GM12878 (cell line): ENCODE measurements around the gene SCNM1. TPM values are rescaled to one million over a fixed set of nuclear protein-coding genes. Genes with fewer than 3 reads are reported as not detected.
A peak's percentile ranks its signal among the peaks of the same experiment; 100 is the strongest.

Source experiments
- ATF3 ChIP-seq: IDR thresholded peaks from 2 replicates; pipeline ENCODE4 v1.6.1; 2011; ENCODE audit warnings: low read depth, mild to moderate bottlenecking, low read length, moderate library complexity, borderline replicate concordance; ENCODE audit errors: extremely low read depth
- ATF7 ChIP-seq: fragments of 450-650 bp; IDR thresholded peaks from 2 replicates; pipeline ENCODE4 v1.6.1; 2016; ENCODE audit warnings: low read depth, mild to moderate bottlenecking
- BACH1 ChIP-seq: fragments of 450-650 bp; IDR thresholded peaks from 2 replicates; pipeline ENCODE4 v1.6.1; 2017; ENCODE audit warnings: mild to moderate bottlenecking, borderline replicate concordance
- CBFB ChIP-seq: IDR thresholded peaks from 2 replicates; pipeline ENCODE4 v1.6.1; 2016; ENCODE audit warnings: antibody characterized with exemption, low read depth
- CREM ChIP-seq: IDR thresholded peaks from 2 replicates; pipeline ENCODE4 v1.6.1; 2014; ENCODE audit warnings: antibody characterized with exemption, low read depth
- FOXM1 ChIP-seq: IDR thresholded peaks from 2 replicates; pipeline ENCODE4 v1.6.1; 2012; ENCODE audit warnings: low read depth, mild to moderate bottlenecking, inconsistent platforms, low read length, moderate library complexity
- GATAD2B ChIP-seq: fragments of 450-650 bp; conservative IDR thresholded peaks from 2 replicates; pipeline ENCODE4 v1.6.1; 2017; ENCODE audit warnings: low read depth, mild to moderate bottlenecking, moderate library complexity
- HSF1 ChIP-seq: fragments of 150-350 bp; IDR thresholded peaks from 2 replicates; pipeline ENCODE4 v1.6.1; 2014; ENCODE audit warnings: mild to moderate bottlenecking, low read depth, low read length
- IKZF2 ChIP-seq, 2 experiments: fragments of 450-650 bp; IDR thresholded peaks; 2 replicates each; pipeline ENCODE4 v1.6.1; 2017; ENCODE audit warnings: mild to moderate bottlenecking in 2 of 2, moderate library complexity in 2 of 2
- JUNB ChIP-seq: IDR thresholded peaks from 2 replicates; pipeline ENCODE4 v1.6.1; 2016; ENCODE audit warnings: antibody characterized with exemption, mild to moderate bottlenecking
- KDM1A ChIP-seq: fragments of 200-600 bp; sonication (generic); IDR thresholded peaks from 2 replicates; pipeline ENCODE4 v1.6.1; 2016; ENCODE audit warnings: borderline replicate concordance
- MEF2A ChIP-seq: IDR thresholded peaks from 2 replicates; pipeline ENCODE4 v1.6.1; 2011; ENCODE audit warnings: low read depth, mild to moderate bottlenecking, low read length, moderate library complexity; ENCODE audit not compliant: insufficient read depth
- MTA2 ChIP-seq: fragments of 450-650 bp; IDR thresholded peaks from 2 replicates; pipeline ENCODE4 v1.6.1; 2016; ENCODE audit warnings: low read depth, mild to moderate bottlenecking, moderate library complexity
- NFYA ChIP-seq: IDR thresholded peaks from 2 replicates; pipeline ENCODE4 v1.6.1; 2011; ENCODE audit warnings: low read depth, mild to moderate bottlenecking, low read length, improper control_type of control experiment, borderline replicate concordance
- PML ChIP-seq: IDR thresholded peaks from 2 replicates; pipeline ENCODE4 v1.6.1; 2012; ENCODE audit warnings: low read length, inconsistent platforms
- POLR2AphosphoS2 ChIP-seq: IDR thresholded peaks from 2 replicates; pipeline ENCODE4 v1.6.1; 2011; ENCODE audit warnings: low read depth, mild to moderate bottlenecking, low read length, improper control_type of control experiment, moderate library complexity
- POLR2AphosphoS5 ChIP-seq: IDR thresholded peaks from 2 replicates; pipeline ENCODE4 v1.6.1; 2011; ENCODE audit warnings: mild to moderate bottlenecking, low read length, inconsistent platforms
- RFX5 ChIP-seq: IDR thresholded peaks from 2 replicates; pipeline ENCODE4 v1.6.1; 2011; ENCODE audit warnings: low read depth, low read length, improper control_type of control experiment
- SMAD1 ChIP-seq: fragments of 450-650 bp; IDR thresholded peaks from 2 replicates; pipeline ENCODE4 v1.6.1; 2018; ENCODE audit warnings: mild to moderate bottlenecking, low read depth; ENCODE audit not compliant: partially characterized antibody
- SP1 ChIP-seq: IDR thresholded peaks from one replicate; pipeline ENCODE4 v1.6.1; 2011; ENCODE audit warnings: low read depth, low read length
- YY1 ChIP-seq: IDR thresholded peaks from 2 replicates; pipeline ENCODE4 v1.6.1; 2011; ENCODE audit warnings: low read depth, mild to moderate bottlenecking, low read length
- ZBTB33 ChIP-seq: fragments of 450-650 bp; IDR thresholded peaks from 2 replicates; pipeline ENCODE4 v1.6.1; 2017; ENCODE audit warnings: mild to moderate bottlenecking
- ZNF207 ChIP-seq: fragments of 450-650 bp; IDR thresholded peaks from 2 replicates; pipeline ENCODE4 v1.6.1; 2014; ENCODE audit warnings: antibody characterized with exemption, mild to moderate bottlenecking, borderline replicate concordance
- ZNF622 ChIP-seq: fragments of 450-650 bp; IDR thresholded peaks from 2 replicates; pipeline ENCODE4 v1.6.1; 2017; ENCODE audit warnings: mild to moderate bottlenecking, inconsistent platforms
- polyA plus RNA-seq, 11 experiments: library from polyadenylated mRNA; depleted of rRNA in 4 of 11; unstranded in 6 of 11; stranded (reverse) in 5 of 11; fragments of >200 nt; fragmentation: Nextera tagmentation in 4 of 11; fragmentation: Illumina TruSeq in 1 of 11; extraction: Ambion mirVana in 4 of 11; extraction: Trizol in 1 of 11; gene quantifications; 1 replicate in 1 of 11; 2 replicates in 10 of 11; pipeline versions ENCODE4 v1.2.1 to v1.2.3, GENCODE V29; 2011 to 2016; ENCODE audit warnings: inconsistent platforms in 2 of 11, missing spikeins in 2 of 11, low read depth in 1 of 11
- total RNA-seq, 4 experiments: library from RNA; depleted of rRNA in 3 of 4; stranded (reverse); fragments of >200 nt in 3 of 4; fragmentation: Illumina TruSeq in 1 of 4; extraction: Trizol in 1 of 4; gene quantifications; 2 replicates each; pipeline versions ENCODE4 v1.2.1 to v1.2.3, GENCODE V29; 2013 to 2021

SCNM1 gene
- total and polyA plus RNA-seq, 10 of the 15 experiments (the other 5 are each of a cell fraction or from before 2014, with no cell fraction given) = 25.8 to 207 (median 76.9) TPM

- TF ChIP-seq HSF1 (no peak), NFYA (peak; percentile 14; the same call in 1 of the 2 replicates), SMAD1 (no peak), ZNF622 (no peak), CBFB (peak; percentile 54; the same call in 1 of the 2 replicates), ATF7 (0 out of 2 replicates have a peak, but pooled peaks have one; percentile 30), FOXM1 (no peak), GATAD2B (peak; percentile 49; the same call in 1 of the 2 replicates), JUNB (no peak), PML (no peak; the same call in none of the 2 replicates), POLR2AphosphoS2 (peak; percentile 64; the same call in 1 of the 2 replicates), SP1 (peak; percentile 52), KDM1A (no peak), IKZF2 (IDR thresholded peaks at IDR 0.05) (peak; percentile 11 to 38; a peak in 1 of 4 replicates), ATF3 (peak; percentile 90), BACH1 (peak; percentile 98), MTA2 (0 out of 2 replicates have a peak, but pooled peaks have one; percentile 18), CREM (no peak), MEF2A (no peak), POLR2AphosphoS5 (peak; percentile 83), YY1 (peak; percentile 95), RFX5 (peak; percentile 30; the same call in 1 of the 2 replicates), ZNF207 (no peak), ZBTB33 (no peak)
These were observed 32.5 kb downstream of the SCNM1 start, which contains the start of gene PIP5K1A (continued) for GRCh38 chr1:151198254-151199127.
